Activated CD4-positive, alpha-beta T cell treated with anti-CD3 and anti-CD28 coated beads, Interleukin-2, amount 50 U/mL, for 48 hours (primary cell): ENCODE measurements around the gene NRG2.

Source experiments
- DNase-seq, 2 experiments: peaks; one replicate each; pipeline ENCODE4 v3.0.0-alpha.2; 2020

NRG2 gene

DNA sequence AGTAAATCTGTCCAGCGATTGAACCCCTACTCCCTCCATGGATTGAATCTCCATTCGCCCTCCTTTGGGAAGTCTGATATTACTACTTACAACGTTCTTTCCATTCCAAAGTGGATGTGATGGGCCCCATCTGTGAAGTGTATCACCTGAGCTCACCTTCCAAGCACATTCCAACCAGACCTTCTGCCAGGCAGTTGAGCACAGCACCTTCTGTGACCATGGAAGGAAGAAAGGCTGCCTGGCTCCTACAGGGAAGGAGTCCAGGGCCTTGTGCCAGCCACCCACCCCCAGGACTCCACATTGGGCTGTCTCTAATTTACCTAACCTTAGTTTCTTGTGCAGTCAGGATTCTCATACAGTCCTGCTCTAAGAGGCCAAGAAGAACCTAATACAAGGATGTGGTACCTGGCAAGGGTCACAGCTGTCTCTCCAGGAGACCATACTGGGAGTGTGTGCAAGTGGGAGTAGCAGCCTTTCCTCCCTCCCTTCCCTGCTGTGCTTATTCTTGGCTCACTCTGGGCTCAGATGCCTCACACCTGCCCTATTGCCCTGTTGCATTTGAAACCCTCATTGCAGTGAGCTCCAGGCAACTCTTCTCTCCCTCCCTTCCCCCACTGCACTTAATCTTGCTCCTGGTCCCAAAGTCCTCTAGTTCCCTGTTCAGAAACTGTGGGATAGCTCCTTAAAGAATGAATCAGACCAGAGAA is 116.1 kb downstream of the NRG2 start:
- no peak for DNase-seq

DNA sequence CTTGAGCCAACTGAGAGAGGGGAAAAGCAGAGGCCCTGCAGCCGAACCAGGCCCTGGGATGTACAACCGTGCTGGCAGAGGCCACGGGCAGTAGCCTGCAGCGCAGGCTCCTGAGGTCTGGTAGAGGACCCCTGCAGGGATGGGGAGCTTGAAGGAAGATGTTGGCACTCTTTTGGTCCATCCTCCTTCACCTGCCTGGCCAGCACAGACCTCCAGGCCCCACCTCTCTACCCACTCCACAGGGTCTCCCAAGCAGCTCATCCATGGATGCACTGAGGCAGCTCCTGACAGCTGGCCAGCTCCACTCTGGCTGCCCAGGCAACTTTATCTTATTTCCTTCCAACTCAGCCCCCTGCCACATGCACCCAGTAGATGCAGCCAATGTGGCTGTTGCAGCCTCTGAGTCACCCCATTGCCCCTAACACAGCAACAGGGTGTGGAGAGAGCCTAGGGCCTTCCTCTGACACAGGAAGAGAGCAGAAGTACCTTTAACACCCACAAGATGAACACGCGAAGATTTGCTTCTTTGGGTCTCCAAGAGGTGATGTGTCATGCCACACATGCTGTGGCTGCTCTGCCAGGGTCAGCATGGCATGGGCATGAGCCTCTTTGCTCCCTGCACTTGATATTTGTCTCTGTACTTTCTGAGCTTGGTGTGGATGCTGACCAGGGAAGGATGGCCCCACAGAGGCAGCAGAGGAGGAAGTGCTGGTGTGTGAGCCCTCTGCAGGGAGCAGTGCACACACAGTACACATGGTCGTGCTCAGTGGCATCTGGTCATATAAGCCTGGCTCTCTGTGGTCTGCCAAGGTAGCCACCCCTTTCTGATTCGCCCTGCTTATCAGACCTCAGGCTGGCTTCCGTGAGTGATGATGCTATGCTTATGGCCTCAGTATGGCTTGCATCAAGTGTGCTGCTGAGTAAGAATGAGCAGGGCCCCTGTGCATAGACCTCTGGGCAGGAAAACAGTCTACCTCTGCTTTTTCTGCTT is 117.2 kb downstream of the NRG2 start:
- no peak for DNase-seq

DNA sequence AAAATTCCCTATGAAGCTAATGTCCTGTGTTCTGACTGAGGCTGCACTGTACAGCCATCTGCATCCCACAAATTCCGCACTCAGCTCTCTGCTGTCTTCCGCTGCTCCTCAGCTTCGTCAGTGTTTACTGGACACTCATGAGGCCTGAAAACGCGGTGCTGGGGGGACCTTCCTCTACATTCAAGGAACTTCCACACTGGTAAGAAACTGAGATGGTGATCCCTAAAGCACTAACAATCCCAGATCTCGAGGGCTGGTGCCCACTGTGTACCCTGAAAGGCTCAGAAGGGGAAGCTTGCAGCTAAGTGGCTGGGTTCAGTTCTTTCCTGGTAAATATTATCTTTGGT is 117.9 kb downstream of the NRG2 start:
- DNase-seq, result no peak

DNA sequence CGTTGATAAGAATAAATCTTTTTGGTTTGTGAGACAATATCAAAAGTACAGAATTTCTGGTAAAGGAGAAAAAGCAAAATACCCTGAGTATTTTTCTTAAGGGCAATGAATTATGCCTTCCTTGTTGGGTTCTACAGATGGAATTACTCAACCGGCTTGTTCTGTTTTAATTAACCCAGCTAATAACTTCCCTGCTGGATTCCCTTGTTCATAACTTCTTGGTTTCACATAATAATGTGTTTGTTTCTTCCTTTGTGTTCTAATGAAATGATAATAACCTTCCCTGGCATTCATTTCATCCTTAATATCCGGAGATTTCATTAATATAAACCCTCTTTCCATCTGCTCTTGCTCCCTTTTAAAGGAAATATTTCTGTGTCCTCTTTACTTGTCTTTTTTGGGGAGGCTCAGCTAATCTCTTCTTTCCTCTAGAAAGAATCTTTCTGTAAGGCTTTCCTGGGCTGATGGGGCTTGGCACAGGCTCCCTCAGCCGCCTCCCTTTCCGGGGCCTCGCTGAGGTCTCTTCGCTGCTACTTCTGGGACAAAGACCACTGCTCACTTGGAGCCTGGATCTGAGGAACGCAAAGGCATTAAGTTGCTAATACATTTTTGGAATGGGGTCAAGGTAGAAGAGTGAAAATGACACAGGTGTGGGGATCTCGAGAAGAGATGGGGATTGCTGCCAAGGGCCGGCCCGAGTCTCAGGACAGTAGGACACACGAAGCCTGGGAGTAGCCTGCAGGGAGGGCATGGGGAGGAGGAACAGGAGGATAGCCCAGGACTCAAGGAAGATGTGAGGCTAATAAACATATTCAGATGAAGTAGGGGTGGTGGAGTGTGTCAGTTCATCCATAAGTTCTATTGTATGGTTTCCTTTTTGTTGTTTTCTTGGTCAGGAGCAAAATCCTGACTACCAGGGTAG is 118.5 kb downstream of the NRG2 start:
- DNase-seq, result no peak

DNA sequence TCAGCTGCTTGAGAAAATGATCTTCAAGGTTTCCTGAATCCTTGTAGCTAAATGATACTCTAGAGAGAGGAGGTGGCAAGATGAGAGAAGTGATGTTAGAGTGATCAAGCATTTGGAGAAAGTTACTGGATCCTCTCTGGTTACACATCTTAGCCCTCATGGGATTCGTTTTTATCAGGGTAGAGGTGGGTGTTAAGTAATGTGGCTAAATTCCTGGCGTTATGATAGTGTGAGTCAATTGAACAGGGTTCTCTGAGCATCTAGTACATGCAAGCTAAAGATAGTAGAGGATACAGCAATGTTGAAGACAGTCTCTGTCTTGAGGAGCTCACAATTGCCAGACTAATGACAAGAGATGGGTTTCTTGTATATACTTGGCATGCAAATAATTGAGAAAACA is 123.8 kb downstream of the NRG2 start:
- no peak for DNase-seq

DNA sequence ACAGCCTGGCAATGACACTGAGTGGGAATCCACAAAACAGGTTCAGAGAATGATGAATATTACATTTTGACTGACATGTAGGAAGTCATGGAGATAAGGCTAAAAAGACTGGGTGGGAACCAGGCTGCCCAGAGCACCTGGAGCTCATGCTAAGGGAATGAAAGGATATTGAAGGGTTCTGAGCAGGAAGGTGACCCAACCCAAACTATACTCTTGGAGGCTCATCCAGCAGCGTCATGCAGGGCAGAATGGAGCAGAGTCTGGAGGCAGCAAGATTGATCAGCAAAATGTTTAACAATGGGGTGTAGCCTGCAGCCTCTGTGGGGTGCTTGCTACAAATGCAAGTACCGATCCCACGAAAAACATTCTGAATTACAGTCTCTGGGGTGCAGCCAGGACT is 127.3 kb downstream of the NRG2 start:
- no peak for DNase-seq

DNA sequence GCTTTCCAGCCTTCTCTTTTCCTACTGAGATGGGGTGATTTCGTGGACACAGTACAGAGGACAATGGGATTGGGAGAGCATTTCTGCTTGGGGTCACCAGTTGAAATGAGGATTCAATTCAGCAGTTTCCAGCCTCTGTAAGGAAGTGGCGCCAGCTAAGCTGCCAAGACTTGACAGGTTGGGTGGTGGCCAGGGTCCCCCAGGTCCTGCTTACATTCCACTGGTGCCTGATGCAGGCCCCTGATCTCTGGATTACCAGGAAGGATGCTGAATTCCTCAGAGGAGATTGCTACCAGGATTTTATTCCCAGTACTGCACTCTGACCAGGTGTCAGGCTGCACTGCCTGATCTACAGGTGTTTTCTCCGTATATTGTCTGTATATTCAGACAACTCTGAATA is 127.8 kb downstream of the NRG2 start:
- DNase-seq, result no peak

DNA sequence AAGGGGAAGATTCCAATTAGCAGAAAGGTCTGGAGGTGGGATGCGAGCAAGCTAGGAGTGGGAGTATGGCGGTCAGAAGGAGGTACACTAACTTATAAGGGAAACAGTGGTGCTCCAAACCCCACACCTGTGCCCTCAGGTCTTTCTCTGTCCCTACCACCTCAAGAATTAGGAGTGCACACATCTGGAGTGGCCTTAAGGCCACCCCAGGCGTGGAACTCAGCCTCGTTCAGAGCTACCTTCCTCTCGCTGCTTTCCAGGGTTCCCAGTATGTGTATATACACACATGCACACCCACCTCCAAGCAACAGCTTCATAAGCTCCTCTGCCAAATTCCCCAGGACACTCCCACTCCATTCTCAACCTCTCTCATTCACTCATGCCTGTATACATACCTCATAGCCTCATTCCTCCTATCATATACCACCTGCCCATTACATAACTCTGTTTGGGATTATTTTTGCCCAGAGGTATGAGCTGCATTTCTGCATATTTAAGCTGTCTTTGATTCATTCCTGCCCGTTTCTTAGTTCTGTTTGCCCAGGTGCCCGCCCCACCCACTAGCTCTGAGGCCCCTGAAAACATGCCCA is 128.8 kb downstream of the NRG2 start:
- no peak for DNase-seq

DNA sequence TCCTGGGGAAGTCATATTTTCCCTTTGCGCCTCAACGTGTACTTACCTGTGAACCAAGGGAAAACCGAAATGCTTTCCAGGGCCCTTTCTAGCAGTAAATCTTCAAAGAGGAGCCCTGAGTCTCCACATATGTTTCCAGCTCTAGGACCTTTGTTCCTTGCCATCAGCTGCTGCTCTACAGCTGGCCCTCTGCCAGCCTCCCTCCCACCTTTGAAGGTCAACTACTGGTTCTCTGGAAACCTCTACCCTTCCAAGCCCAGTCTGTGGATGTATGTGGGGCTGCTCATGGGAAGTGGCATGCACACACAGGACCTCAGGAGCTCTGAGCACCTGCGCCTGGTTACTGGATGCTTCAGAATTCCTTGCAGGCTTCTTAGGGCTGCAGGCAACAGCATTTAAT is 130.3 kb downstream of the NRG2 start:
- DNase-seq, result no peak

DNA sequence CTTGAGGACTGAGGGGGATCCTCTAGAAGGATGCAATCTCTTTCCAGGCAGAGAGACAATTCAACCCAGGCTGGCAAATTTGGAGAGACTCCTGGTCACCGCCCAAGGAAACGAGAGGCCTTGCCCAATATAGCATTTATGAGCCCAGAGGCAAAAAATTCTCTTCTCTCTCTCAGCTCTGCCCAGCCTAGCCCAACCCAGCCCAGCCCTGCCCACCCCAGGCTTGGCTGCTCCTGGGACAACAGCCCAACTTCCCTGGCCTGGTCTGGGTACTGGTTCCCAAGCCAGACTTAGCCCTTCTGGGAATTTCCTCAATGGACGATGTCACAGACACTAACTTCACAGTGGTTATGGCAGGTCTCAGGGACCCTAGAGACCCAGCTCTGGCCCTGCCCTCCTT is 130.9 kb downstream of the NRG2 start:
- DNase-seq, result no peak

DNA sequence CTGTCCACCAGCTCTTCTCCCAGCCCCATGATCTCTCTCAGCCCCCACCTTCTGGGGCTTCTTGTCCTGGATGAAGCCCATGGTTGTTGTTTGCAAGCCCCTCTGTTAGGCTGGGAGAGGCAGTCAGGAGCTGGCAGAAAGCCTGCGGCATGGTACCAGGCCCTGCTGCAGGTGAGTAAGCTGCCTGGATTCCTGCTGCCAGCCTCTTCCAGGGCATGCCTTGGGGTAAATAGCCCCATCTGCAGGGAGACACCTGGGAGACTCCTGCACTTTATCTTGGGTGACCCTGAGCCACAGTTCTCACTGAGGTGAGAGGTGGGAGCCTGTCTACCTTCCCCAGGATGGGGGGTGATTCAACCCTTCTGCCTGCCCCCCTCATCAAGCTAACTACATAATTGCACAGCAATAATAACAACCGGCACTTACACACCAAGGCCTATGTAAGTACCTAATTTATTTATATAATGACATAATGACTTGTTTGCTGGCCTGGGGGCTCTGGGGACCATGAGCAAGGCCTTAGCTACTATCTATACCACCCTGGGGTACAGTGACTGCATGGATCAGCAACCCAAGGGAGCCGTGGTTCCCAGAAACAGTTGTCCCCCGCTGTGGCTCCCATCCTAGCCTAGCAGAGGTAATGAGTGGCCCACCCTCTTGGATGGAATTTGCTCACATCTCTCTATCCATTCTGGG is 131.5 kb downstream of the NRG2 start:
- DNase-seq, result no peak

DNA sequence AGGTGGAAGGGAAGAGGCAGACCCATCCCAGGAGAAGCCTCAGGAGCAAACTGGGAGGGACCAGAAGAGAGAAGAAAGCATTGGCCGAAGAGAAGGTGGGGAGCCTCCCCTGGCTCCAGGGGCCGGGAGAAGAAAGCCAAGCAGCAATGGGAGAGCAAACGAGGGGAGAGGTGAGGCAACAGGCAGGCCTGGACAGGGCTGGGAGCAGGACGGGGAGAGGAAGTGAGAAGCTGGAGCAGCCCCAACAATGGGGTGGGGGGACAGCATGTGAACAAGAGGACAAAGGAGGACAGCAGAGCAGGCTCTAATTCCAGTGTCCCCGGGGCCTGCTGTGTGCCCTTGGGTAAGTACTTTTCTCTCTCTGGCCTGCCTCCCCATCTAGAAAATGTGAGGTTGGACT is 132.2 kb downstream of the NRG2 start:
- no peak for DNase-seq

DNA sequence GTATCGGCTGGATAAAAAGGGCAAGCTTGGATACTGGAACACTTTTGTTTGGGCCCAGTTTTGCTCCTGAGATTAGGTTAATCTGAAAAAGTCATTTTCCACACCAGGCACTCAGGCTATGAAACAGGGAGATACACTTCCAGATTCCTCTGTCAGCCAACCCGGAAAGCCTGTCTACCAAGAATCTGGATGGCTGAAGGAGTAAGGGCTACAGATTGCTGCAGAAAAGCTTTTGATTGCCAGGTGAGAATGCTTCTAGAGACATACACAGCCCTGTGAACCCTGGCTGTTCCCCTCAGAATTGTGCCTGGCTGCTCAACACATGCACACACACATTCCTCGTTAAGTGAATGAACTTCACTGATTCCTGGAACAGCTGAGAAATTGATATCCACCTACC is 133.1 kb downstream of the NRG2 start:
- no peak for DNase-seq

DNA sequence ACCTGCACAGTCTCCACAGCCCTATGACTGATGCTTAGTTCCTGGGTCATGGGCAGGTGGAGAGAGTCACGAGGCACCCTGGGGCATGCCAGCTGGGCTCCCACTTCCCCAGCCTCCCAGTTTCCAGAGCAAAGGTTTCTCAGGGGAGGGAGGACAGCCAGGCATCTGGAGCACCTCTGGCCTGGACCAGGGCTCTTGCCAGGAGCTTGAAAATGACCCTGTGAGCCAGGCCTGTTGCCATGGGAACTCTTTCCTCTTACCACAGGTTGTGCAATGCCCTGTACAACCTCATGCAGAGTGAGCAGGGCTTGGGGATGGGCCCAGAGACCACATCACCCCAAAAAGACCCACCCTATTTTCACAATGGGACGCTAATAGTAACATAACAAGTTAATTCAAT is 134.3 kb downstream of the NRG2 start:
- no peak for DNase-seq

DNA sequence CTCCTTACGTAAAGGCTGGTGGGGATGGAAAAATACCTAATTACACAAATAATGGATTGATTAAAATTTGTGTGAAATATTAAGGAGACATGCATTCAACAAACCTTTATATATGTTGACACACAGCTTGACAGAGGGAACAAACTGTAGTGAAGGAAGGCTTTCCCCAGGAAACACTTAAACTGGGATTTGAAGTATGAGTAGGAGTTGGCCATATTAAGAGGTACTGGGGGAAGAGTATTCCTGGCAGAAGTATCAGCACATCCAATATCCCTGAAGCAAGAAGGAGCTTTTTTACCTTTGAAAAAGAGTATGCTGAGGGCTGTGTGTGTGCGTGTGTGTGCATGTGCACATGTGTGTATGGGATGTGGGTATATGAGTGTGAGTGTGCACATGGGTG is 136.4 kb downstream of the NRG2 start:
- DNase-seq, result no peak

DNA sequence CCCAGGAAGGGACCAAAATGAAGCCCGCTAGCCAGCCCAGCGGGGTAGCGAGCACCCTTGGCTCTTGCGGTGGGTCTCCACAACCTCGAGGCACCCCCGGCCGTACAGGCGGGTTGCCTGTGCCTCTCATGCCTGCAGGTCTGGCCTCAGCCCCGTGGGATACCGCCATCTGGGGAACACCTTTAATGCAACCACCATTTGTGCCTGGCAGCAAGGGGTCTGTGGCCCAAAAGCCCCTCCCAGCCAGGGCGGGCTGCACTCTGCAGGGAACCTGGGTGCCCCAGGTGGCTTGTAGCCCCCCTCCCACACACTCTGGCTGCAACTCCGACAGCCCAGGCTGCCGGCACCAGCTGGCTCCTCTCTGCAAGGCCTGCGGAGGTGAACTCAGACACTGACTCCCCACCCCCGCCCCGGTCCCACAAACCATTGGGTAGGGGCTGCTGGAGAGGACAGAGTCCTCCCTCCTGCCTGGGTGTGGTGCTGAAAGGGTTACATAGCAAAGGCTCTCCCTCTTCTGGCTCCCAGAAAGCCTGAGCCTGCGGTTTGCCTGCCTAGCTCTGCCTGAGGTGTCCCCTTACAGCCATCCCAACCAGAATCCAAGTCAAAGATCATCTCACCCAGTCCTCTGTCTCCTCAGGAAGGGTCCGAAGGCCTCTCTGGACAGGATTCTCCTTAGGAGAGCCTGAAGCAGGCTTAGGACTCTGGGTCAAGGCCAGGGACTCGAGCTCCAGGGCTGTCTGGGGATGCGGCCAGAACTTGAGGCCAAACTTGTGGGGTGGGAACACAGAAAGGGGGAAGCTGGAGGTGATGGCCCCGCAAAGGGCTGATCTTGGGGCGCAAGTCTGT is 138.1 kb downstream of the NRG2 start:
- no peak for DNase-seq

DNA sequence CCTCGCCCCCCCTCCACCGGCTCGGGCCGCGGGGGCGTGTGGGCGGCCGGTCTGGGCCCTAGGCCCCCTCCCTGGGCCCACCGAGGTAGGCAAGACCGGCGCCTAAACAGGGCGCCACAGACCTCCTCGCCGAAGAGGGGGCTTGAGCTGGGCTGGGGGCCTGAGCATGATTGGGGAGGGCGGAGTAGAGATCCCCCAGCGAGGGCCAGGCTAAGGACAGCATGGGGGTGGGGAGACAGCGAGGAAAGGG is 138.6 kb downstream of the NRG2 start:
- no peak for DNase-seq

DNA sequence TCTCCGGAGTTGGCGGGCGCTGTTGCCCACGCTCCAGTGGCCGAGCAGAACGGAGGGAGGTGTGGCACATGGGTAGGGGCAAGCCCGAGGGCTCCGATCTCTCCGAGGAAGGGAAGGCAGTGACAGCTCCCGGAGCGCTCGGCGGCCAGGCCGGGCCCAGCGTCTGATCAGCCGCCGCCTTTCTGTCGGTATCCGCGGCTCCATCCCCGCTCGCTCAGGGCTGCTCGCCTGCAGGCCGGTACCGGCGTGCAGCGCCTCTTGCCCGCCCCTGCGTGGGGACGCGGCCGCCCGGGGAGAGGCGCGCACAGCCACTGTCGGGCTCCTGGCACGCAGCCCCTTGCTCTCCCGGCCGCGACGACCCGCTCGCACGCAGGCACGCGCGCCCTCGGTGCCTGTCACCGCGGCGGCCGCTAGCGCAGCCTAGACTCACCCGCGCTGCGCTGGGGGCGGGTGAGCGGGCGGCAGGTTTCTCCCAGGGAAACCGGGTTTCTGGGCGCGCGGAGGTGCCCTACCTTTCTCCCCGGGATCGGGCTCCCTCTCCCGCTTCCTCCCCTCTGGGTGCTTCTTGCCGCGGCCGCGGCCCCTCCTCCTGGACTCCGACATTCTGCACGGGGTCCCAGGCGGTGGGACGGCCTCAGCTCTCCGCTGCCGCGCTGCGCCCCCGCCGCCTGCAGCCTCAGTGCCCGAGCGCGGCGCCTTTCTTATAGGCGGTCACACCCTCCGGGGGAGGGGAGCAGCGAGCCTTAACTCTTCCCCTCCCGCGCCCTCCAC is 139.1 kb downstream of the NRG2 start:
- peak; percentile 5 to 11 for DNase-seq

DNA sequence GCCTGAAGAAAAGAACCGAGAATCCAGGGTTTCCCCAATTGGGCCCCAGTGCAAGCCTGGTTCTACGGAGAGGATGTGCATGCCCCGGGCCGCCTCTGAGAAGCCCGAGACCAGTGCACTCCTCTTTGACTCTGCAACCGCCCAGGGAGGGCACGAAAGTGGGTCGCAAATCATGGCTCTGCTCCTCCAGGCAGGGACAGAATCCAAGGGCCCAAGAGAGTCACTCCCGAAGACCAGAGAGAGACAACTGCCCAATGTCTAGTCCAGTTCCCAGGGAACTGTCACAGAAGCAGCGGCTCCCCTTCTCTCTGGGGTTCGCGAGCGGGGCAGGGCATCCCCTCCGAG is 139.7 kb downstream of the NRG2 start:
- DNase-seq, result no peak

DNA sequence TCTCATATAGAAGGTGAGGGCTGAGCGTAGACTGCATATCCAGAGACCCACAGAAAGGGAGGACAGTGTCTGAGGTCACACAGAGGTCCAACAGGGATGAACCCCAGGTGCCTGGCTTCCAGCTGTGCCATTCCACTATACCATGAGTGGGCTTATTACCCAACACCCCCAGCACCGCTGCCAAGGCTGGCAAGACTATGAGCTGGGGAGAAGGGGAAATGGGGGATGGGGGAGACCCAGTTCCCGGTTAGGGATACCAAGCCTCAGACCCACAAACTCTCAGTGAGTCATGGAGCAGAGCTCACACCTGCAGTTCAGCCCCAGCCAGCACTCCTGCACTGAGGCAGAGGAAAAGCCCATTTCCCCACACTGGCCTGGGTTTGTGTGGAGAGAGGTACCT is 141.1 kb downstream of the NRG2 start:
- DNase-seq, result no peak

DNA sequence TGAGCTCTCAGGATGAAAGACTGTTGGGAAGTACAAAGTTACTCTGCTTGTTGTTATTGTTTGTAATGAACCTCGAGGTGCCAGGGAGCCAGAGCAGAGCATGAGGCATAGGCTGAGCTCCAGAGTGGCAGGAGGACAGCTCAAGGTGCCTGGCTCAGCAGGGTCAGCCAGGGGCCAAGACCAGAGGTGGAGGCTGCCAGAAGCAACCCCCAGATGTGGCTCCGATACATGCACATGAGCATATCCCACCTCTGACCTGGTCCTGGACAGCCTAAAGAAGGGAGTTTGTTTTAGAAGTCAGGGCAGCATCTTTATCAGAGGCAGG is 141.9 kb downstream of the NRG2 start:
- DNase-seq, result no peak
